Endometrial microvascular endothelial cells (primary cell): Measurements from ENCODE around the gene CCDC177. TPM values are rescaled to one million over a fixed set of nuclear protein-coding genes. Genes with fewer than 3 reads are reported as not detected.
"Not testable (repeated sequence)": the region's sequence is repeated elsewhere in the genome, so short reads cannot be mapped to it uniquely, and the experiment has no call there.

Source experiments
- in situ Hi-C: cut with HindIII; loops from 2 replicates; pipeline ENCODE4 v1.10.0; 2017; ENCODE audit warnings: low sequenced_read_pairs, low pct_unique_long_range_greater_than_20kb; ENCODE audit errors: inconsistent ontology term
- total RNA-seq: library from RNA; depleted of rRNA; stranded (reverse); fragments of >200 nt; gene quantifications from one replicate; pipeline ENCODE4 v1.2.3, GENCODE V29; 2015; ENCODE audit errors: inconsistent ontology term

The CCDC177 gene
- total RNA-seq, 1 donor from 2014 or later = not detected

- in situ Hi-C loops = no loop called here
Observed at GRCh38 chr14:69606258-69607184, 31.9 kb upstream of the CCDC177 start.

- in situ Hi-C loops = no loop called here
Observed at GRCh38 chr14:69605738-69606137, 31.1 kb upstream of the CCDC177 start.

- in situ Hi-C loops = no loop called here
Observed at GRCh38 chr14:69600304-69600891, 25.7 kb upstream of the CCDC177 start.

DNA sequence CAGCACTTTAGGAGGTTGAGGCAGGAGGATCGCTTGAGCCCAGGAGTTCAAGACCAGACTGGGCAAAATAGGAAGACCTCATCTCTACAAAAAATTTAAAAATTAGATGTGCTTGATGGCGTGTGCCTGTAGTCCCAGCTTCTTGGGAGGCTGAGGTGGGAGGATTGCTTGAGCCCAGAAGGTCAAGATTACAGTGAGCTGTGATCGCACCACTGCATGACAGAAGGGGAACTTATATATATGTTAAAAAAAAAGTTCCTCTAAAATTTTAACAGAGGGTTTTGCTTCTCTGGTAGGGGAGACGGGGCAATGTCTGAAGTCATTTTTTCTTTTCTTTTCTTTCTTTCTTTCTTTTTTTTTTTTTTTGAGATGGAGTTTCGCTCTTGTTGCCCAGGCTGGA, 24.8 kb upstream of the CCDC177 start:
- in situ Hi-C loops = not testable (repeated sequence)

DNA sequence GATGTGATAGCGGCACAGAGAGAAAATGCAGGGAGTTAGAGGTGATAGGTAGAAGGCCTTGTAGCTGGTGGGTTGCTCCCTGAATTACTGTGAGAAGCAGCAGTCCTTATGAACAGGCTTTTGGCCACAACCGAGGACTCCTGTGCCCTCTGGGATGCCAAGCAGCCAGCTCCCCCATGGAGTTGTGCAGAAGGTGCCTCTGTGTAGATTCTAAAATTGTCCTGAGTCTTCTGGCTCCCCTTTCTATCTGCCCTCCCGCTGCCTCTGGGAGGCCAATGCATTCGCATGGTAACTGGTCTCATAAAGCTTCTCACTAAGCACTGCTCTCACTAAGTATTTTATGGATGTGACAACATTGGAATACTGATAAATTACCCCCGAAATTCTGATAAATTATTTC, 20.7 kb upstream of the CCDC177 start:
- in situ Hi-C loops = no loop called here

- in situ Hi-C loops = no loop called here
Observed at GRCh38 chr14:69594846-69595245, 20.2 kb upstream of the CCDC177 start.

- in situ Hi-C loops = no loop called here
Observed at GRCh38 chr14:69593018-69593677, 18.5 kb upstream of the CCDC177 start.

GRCh38 chr14:69591317-69591716, 16.6 kb upstream of the CCDC177 start:
- in situ Hi-C loops = no loop called here

GRCh38 chr14:69587389-69587788, 12.7 kb upstream of the CCDC177 start:
- in situ Hi-C loops = no loop called here

DNA sequence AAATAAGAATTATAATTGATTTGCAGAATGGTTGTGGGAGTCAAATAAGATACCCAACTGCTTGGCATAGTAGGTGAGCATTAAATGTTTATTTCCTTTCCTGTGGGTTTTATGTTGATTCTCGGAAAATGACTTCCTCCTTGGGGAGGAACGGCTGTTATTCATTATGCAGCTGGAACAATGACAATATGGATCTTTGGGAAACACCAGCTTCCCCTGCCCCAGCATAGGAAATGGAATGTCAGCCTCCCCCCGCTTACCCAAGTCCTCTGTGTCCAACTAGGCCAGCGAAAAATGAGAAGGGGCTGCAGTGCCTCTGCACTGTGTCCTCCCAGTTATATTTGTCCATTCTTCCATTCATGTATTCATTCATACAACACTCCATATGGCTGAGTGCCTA, 11.7 kb upstream of the CCDC177 start:
- in situ Hi-C loops = no loop called here

- in situ Hi-C loops = no loop called here
Observed at GRCh38 chr14:69584389-69584788, 9.7 kb upstream of the CCDC177 start.

GRCh38 chr14:69582829-69583228, 8.2 kb upstream of the CCDC177 start:
- in situ Hi-C loops = no loop called here

GRCh38 chr14:69582212-69582611, 7.5 kb upstream of the CCDC177 start:
- in situ Hi-C loops = no loop called here

DNA sequence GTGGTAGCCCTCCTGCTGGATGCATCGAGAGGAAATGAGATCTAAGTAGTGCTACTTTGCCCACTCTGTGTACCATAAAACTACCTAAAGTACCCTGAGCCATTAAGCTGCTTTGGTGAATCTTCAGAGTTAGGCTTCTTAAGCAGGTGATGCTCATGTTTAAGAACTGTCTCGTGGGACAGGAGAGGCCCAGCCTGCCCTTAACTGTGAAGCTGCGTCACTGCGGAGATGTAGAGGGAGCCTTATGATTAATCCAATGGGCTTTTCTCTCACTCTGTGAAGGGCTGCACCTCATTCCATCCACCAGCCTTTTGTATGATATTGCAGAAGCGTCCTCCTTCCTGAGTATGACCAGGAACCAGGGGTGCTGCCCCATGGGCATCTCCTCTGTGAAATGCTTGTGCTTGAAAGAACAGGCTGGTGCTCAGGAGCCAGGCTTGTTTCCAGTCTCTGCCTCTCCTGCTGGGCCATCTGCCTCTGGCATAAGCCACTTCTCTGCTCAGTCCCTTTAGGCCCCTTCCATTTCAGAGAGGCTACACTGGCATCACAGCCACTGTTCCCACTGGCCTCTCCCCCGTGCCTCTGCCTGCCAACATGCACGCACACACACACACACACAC, 6.8 kb upstream of the CCDC177 start:
- in situ Hi-C loops = no loop called here

GRCh38 chr14:69580009-69580577, 5.4 kb upstream of the CCDC177 start:
- in situ Hi-C loops = no loop called here

DNA sequence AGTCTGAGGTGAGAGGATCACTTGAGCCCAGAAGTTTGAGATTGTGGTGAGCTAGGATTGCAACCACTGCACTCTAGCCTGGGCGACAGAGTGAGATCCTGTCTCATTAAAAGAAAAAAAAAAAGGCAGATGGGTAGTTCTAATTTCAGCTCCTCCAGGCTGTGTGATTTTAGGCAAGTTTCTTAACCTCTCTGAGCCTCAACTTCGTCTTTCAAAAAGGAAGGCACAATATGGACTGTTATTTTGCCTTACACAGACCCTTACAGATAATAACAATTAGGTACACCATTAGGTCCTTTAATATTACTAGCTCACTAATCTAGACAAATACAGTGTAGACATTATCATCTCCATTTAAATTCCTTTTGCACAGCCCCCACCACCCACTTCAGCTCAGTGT, 4.8 kb upstream of the CCDC177 start:
- in situ Hi-C loops = no loop called here

DNA sequence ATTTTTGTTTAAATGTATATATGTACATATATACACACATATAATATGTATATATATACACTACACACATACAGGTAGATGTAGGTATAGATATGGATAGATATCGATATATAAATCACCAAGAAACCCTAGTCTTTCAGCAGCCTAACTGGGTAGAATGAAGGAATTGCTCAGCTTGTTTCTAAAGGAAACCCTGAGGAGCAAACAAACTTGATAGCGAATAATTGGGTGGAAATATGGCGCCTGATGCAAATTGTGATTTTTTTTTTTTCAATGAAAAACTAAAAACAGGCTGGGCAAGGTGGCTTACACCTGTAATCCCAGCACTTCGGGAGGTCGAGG, 254 bp upstream of the CCDC177 start:
- in situ Hi-C loops = no loop called here

- in situ Hi-C loops = no loop called here
Observed at GRCh38 chr14:69573831-69574262, 824 bp downstream of the CCDC177 start.

- in situ Hi-C loops = no loop called here
Observed at GRCh38 chr14:69573205-69573830, 1.4 kb downstream of the CCDC177 start.
